Mesendoderm (in vitro differentiated cells): Measurements from ENCODE around the gene KCTD20.

Experiments
- DNase-seq: peaks from one replicate; pipeline ENCODE4 v3.0.0; 2013
- H2AK5ac ChIP-seq: 2 replicates; pipeline ENCODE4 v1.6.1; 2013; ENCODE audit warnings: low read length, inconsistent platforms
- H2BK120ac ChIP-seq: 2 replicates; pipeline ENCODE4 v1.6.1; 2013; ENCODE audit warnings: low read depth, mild to moderate bottlenecking, low read length, moderate library complexity, mixed read lengths
- H2BK15ac ChIP-seq: replicated peaks from 2 replicates; pipeline ENCODE4 v1.6.1; 2013; ENCODE audit warnings: low read depth, mild to moderate bottlenecking, moderate library complexity
- H2BK5ac ChIP-seq: 2 replicates; pipeline ENCODE4 v1.6.1; 2013; ENCODE audit warnings: low read length, inconsistent platforms
- H3K18ac ChIP-seq: 2 replicates; pipeline ENCODE4 v1.6.1; 2013; ENCODE audit warnings: mild to moderate bottlenecking, low read length, mixed read lengths
- H3K23ac ChIP-seq: one replicate; pipeline ENCODE4 v1.6.1; 2013; ENCODE audit warnings: low read length
- H3K27ac ChIP-seq: 2 replicates; pipeline ENCODE4 v1.5.1; 2013; ENCODE audit warnings: low read depth, mild to moderate bottlenecking, inconsistent platforms, low read length, moderate library complexity
- H3K27me3 ChIP-seq: 2 replicates; pipeline ENCODE4 v1.6.1; 2013; ENCODE audit warnings: low read length, control low read depth, mild to moderate bottlenecking, inconsistent platforms; ENCODE audit not compliant: insufficient read depth, poor library complexity
- H3K36me3 ChIP-seq: 2 replicates; pipeline ENCODE4 v1.6.1; 2013; ENCODE audit warnings: low read length, inconsistent platforms; ENCODE audit not compliant: control insufficient read depth, insufficient read depth
- H3K4ac ChIP-seq: one replicate; pipeline ENCODE4 v1.6.1; 2013; ENCODE audit warnings: low read depth, mild to moderate bottlenecking, low read length, moderate library complexity
- H3K4me1 ChIP-seq: 2 replicates; pipeline ENCODE4 v1.6.1; 2013; ENCODE audit warnings: low read depth, low read length, inconsistent platforms; ENCODE audit not compliant: control insufficient read depth
- H3K4me2 ChIP-seq: 2 replicates; pipeline ENCODE4 v1.6.1; 2013; ENCODE audit warnings: low read length
- H3K4me3 ChIP-seq: 2 replicates; pipeline ENCODE4 v1.5.1; 2013; ENCODE audit warnings: mild to moderate bottlenecking, low read length
- H3K56ac ChIP-seq: one replicate; pipeline ENCODE4 v1.6.1; 2013; ENCODE audit warnings: low read length
- H3K79me1 ChIP-seq: 2 replicates; pipeline ENCODE4 v1.6.1; 2013; ENCODE audit warnings: low read length, inconsistent platforms
- H3K79me2 ChIP-seq: 2 replicates; pipeline ENCODE4 v1.6.1; 2013; ENCODE audit warnings: mild to moderate bottlenecking, low read length; ENCODE audit not compliant: control insufficient read depth, insufficient read depth
- H3K9ac ChIP-seq: 2 replicates; pipeline ENCODE4 v1.6.1; 2013; ENCODE audit warnings: low read length, inconsistent platforms
- H4K5ac ChIP-seq: one replicate; pipeline ENCODE4 v1.6.1; 2013; ENCODE audit warnings: low read length
- H4K8ac ChIP-seq: one replicate; pipeline ENCODE4 v1.6.1; 2013; ENCODE audit warnings: low read depth, mild to moderate bottlenecking, control low read depth, low read length, moderate library complexity
- WGBS: extraction: QIAGEN DNeasy Blood & Tissue Kit; methylation state at CpG from one replicate; pipeline ENCODE4 v1.1.7; 2013; ENCODE audit warnings: low lambda C conversion rate, missing lambda C conversion rate; ENCODE audit not compliant: insufficient coverage; ENCODE audit errors: extremely low coverage; 5-methylcytosine and 5-hydroxymethylcytosine counted together

KCTD20 gene

DNA sequence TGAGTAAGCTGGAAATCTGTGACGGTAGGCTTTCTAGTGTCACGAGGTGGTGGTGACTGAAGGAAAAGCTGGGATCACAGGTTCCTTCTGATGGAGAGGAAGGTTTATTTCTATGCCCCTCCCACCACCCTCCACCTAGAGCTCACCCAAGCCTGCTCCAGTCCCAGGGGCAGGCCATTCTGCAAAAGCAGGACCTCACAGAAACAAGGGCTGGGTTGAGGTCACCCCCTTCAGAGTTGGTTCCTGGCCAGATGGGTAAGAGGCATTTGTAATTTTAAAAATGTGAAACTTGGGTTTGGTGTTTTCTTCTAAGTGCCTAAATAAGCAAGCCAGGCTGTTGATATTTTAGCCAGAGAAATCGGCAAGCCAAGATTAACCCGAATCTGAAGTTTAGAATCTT lies 46.6 kb downstream of the KCTD20 start:
- no peak for DNase-seq
- Histone ChIP-seq H3K27me3 (no peaks in the 10 kb centered on the region), H4K5ac (no peak overlapping the region), H3K18ac (no peak overlapping the region), H2BK120ac (no peak overlapping the region), H2BK15ac (no peak overlapping the region), H3K9ac (no peak overlapping the region), H3K23ac (no peak overlapping the region), H3K27ac (no peak overlapping the region), H3K4me1 (no peaks in the 10 kb centered on the region), H2AK5ac (no peak overlapping the region), H3K4me3 (no peak overlapping the region), H3K36me3 (peaks cover 2% of the 10 kb centered on the region), H3K56ac (no peak overlapping the region), H3K79me2 (no peaks in the 10 kb centered on the region), H3K79me1 (no peaks in the 10 kb centered on the region), H3K4me2 (no peak overlapping the region), H4K8ac (no peak overlapping the region), H2BK5ac (no peak overlapping the region), H3K4ac (no peak overlapping the region)
- no CpG with 5 or more reads among the region's 4 CpGs for WGBS

DNA sequence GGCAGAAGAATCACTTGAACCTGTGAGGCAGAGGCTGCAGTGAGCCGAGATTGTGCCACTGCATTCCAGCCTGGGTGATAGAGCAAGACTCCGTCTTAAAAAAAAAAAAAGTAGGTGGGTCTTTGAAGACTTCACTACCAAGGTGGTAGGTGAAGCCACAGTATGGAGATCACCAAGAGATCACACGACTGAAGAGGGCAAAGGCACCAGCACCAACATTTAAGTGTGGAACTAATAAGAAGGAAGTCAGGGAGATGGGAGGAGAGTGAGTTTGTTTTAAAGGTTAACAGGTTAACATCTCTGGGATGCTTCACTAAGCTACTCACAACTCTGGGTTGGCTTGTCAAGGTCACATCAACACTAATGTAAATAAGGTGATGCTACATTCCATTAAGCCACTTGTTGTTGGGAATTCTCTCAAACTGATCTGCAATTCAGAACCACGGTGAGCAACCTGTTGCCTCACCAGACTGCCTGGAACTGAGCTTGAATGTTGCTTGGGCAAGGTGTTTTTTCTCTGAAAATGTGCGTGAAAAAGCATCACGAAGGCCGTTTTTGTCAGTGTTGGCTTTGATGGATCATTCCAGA lies 48.7 kb downstream of the KCTD20 start:
- DNase-seq = peak; percentile 53
- Histone ChIP-seq H2AK5ac (no peak overlapping the region), H3K27me3 (no peaks in the 10 kb centered on the region), H3K9ac (no peak overlapping the region), H3K56ac (no peak overlapping the region), H2BK120ac (no peak overlapping the region), H3K79me1 (no peaks in the 10 kb centered on the region), H3K18ac (no peak overlapping the region), H4K8ac (no peak overlapping the region), H2BK15ac (no peak overlapping the region), H3K4me1 (no peaks in the 10 kb centered on the region), H3K4me3 (no peak overlapping the region), H3K23ac (no peak overlapping the region), H3K4me2 (no peak overlapping the region), H4K5ac (no peak overlapping the region), H3K36me3 (peaks cover 2% of the 10 kb centered on the region), H3K4ac (no peak overlapping the region), H3K27ac (no peak overlapping the region), H3K79me2 (no peaks in the 10 kb centered on the region), H2BK5ac (no peak overlapping the region)
- WGBS = no CpG with 5 or more reads among the region's 7 CpGs

DNA sequence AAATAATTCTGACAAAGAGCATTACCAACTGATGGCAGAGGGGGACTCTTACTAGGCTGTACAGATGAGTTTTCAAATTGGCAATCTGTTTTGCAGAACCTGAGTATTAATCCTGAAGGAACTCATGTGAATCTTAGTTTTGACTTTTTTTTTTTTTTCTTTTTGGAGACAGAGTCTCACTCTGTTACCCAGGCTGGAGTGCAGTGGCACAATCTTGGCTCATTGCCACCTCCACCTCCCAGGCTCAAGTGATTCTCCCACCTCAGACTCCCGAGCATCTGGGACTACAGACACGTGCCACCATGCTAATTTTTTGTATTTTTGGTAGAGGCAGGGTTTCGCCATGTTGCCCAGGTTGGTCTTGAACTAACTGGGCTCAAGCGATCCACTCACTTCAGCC lies 49.3 kb downstream of the KCTD20 start:
- H3K4ac ChIP-seq = no peak overlapping the region
- no peak for DNase-seq
- H3K79me2 ChIP-seq = no peaks in the 10 kb centered on the region
- H2AK5ac ChIP-seq = no peak overlapping the region
- no peaks in the 10 kb centered on the region for H3K27me3 ChIP-seq
- no peak overlapping the region for H4K8ac ChIP-seq
- no peak overlapping the region for H2BK5ac ChIP-seq
- no peak overlapping the region for H3K4me3 ChIP-seq
- H3K27ac ChIP-seq = no peak overlapping the region
- no peak overlapping the region for H3K18ac ChIP-seq
- no peak overlapping the region for H2BK15ac ChIP-seq
- no peaks in the 10 kb centered on the region for H3K79me1 ChIP-seq
- no peaks in the 10 kb centered on the region for H3K4me1 ChIP-seq
- no CpG with 5 or more reads among the region's 4 CpGs for WGBS
- no peak overlapping the region for H3K56ac ChIP-seq
- H3K23ac ChIP-seq = no peak overlapping the region
- H3K36me3 ChIP-seq = peaks cover 2% of the 10 kb centered on the region
- H4K5ac ChIP-seq = no peak overlapping the region
- H3K9ac ChIP-seq = no peak overlapping the region
- H2BK120ac ChIP-seq = no peak overlapping the region
- H3K4me2 ChIP-seq = no peak overlapping the region

DNA sequence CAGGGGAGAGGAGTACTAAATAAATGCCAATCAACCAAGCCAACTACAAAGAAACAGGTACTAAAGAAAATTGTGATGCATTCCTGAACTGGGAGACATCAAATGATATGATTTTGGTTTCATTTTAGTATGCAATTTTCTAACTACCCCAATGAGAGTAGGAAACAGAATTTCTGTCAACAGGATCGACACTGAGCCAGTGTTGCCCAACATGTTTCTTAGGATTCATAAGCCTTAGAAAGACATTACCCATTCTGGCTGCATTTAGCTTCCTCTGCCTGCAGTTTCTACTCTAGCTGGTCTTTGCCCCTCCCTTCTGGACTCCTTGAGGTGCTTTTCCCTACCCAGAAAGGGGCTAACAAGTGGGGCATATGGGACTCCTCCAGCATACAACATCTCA lies 49.8 kb downstream of the KCTD20 start:
- Histone ChIP-seq H3K36me3 (peaks cover 2% of the 10 kb centered on the region), H3K23ac (no peak overlapping the region), H4K8ac (no peak overlapping the region), H4K5ac (no peak overlapping the region), H3K4me2 (no peak overlapping the region), H3K56ac (no peak overlapping the region), H3K27me3 (no peaks in the 10 kb centered on the region), H3K18ac (no peak overlapping the region), H3K27ac (no peak overlapping the region), H2AK5ac (no peak overlapping the region), H2BK15ac (no peak overlapping the region), H3K4me1 (no peaks in the 10 kb centered on the region), H2BK120ac (no peak overlapping the region), H2BK5ac (no peak overlapping the region), H3K4me3 (no peak overlapping the region), H3K4ac (no peak overlapping the region), H3K9ac (no peak overlapping the region), H3K79me2 (no peaks in the 10 kb centered on the region), H3K79me1 (no peaks in the 10 kb centered on the region)
- no peak for DNase-seq
- WGBS = no CpG with 5 or more reads among the region's 1 CpG

GRCh38 chr6:36493319-36493718 lies 50.5 kb downstream of the KCTD20 start:
- Histone ChIP-seq H3K18ac (no peak overlapping the region), H3K79me2 (no peaks in the 10 kb centered on the region), H3K79me1 (no peaks in the 10 kb centered on the region), H3K9ac (no peak overlapping the region), H3K4me3 (no peak overlapping the region), H4K5ac (no peak overlapping the region), H3K56ac (no peak overlapping the region), H3K23ac (no peak overlapping the region), H3K4me2 (no peak overlapping the region), H3K4ac (no peak overlapping the region), H2BK5ac (no peak overlapping the region), H3K36me3 (peaks cover 2% of the 10 kb centered on the region), H2BK15ac (no peak overlapping the region), H2BK120ac (no peak overlapping the region), H3K4me1 (no peaks in the 10 kb centered on the region), H4K8ac (no peak overlapping the region), H3K27me3 (no peaks in the 10 kb centered on the region), H2AK5ac (no peak overlapping the region), H3K27ac (no peak overlapping the region)
- DNase-seq = peak; percentile 45
- WGBS = no CpG with 5 or more reads among the region's 6 CpGs

- DNase-seq = no peak
- H3K56ac ChIP-seq = no peak overlapping the region
- H3K4me2 ChIP-seq = no peak overlapping the region
- no peaks in the 10 kb centered on the region for H3K4me1 ChIP-seq
- no peak overlapping the region for H3K4ac ChIP-seq
- H2BK120ac ChIP-seq = no peak overlapping the region
- H2BK5ac ChIP-seq = no peak overlapping the region
- no peak overlapping the region for H3K27ac ChIP-seq
- no peaks in the 10 kb centered on the region for H3K79me2 ChIP-seq
- no peak overlapping the region for H2AK5ac ChIP-seq
- no CpG with 5 or more reads among the region's 2 CpGs for WGBS
- H3K36me3 ChIP-seq = peaks cover 2% of the 10 kb centered on the region
- H2BK15ac ChIP-seq = no peak overlapping the region
- H4K5ac ChIP-seq = no peak overlapping the region
- H3K23ac ChIP-seq = peak overlapping the region; percentile 9
- H4K8ac ChIP-seq = no peak overlapping the region
- H3K18ac ChIP-seq = no peak overlapping the region
- H3K4me3 ChIP-seq = no peak overlapping the region
- H3K9ac ChIP-seq = no peak overlapping the region
- H3K79me1 ChIP-seq = no peaks in the 10 kb centered on the region
- no peaks in the 10 kb centered on the region for H3K27me3 ChIP-seq
Measured at GRCh38 chr6:36493859-36494258, 51.1 kb downstream of the KCTD20 start.
